Hypothalamus (tissue), 51 donors: ENCODE measurements around the gene PARP3.
"Not testable (repeated sequence)": the region's sequence is repeated elsewhere in the genome, so short reads cannot be mapped to it uniquely, and the experiment has no call there.

Experiments
- DNase-seq, 51 donors: peaks; one replicate each; lab custom pipeline; 2025; lab: John Stamatoyannopoulos, UW

The PARP3 gene

DNA sequence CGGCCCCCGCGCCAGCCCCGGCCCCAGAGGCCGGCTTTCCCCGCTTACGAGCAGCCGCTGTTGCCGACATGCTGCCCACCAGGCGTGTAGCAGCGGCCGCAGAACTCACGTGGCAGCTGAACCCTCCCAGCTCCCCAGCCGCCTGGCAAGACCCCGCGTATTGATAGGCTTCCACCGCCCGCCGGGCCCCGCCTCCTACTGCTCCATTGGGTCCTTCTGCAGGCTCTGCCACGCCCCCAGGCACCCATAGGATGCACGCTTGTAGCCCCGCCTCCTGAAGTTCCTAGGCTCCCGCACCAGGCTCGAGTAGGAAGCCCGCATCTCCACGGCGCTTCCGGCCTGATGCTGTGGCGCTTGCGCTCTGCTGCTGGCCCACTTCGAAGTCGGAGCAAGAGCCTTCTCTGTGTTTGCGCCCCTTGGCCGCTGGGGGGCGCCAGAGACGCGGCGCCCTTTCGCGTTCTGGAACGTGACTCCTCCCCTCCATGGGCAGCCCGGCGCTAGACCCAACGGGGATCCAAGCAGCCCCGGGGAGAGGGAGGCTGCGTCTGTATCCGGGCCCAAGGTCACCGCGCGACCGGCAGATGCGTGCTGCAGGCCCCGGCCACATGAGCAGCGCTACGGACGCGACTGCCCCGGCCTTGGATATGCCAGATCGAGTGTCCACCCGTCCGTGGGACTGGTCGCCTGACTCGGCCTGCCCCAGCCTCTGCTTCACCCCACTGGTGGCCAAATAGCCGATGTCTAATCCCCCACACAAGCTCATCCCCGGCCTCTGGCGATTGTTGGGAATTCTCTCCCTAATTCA lies at the start of gene PARP3, which contains the start of gene RRP9:
Gene PARP3, plus strand, starts transcription at position 566 of the 805 bp plus-strand sequence. CDS start 993 bp downstream, outside the sequence.
Gene RRP9, minus strand, starts transcription at position 107 of the 805 bp plus-strand sequence. Its CDS starts 37 bp downstream, at position 70.
- peak; percentile 68 to 100 (median 99) for DNase-seq

DNA sequence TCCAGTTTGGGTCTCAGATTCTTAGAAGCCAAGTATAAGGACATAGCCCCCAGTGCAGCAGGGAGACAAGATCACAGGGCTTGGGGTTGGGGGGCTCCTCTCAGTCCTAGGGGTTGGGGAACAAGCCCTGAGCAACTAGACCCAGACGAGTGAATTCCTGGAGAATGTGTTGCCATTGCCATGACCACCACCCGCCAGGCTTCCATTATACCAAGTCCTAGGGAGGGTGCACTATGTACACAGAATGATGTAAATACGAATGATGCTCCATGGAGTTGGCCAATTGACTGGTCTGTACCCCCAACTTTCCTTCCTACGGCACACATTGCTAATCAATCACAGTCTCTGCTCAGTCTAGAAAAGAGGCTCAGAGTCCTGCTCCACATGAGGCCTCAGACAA lies 47.8 kb upstream of the PARP3 start:
- no peak for DNase-seq

DNA sequence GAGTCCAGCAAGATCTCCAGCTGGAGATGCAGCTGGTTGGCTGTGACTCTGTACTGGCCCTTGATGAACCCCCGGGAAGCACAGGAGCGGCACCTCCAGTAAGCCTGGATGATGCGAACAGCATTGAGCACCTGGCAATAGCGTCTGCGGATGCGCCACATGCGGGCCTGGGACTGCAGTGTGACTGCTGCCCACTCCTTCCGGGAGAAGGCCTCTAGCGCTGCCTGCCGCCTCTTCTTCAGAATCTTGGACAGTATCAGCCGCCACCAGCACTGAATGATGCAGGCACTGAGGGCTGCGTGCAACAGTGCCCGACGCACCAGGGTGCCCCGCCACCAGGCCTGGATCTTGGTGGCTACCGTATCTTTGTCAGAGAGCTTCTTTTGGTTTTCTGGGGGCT lies 47.2 kb upstream of the PARP3 start:
- no peak for DNase-seq

DNA sequence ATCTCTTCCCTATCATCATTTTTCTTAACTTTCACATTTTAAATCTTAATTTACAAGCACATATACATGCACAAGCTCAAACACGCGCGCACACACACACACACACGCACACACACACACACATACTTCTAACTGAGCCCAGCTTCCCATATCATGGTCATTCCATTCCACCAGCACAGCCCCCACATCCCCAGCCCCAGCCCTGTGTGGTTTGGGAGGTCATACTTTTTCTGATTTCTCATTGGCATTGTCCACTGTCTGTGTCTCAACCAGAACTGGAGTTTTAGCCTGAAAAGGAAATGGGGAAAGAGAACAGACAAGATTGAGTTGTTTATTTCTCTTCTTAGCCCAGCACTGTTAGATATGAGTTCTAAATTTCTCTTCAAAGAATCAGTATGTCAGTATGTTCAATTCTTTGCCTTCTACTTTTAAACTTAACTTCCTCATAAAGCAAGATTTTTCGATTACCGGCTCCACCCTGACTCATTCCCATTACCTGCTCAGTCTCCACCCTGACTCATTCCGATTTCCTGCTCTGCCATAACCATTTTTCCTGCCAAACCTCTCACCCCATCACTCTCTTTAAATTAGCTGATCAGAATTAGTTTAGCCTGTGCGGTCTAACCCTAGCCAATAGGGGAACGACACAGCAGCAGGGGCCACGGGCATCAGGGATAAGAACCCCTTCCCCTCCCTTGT lies 45.4 kb upstream of the PARP3 start:
- DNase-seq = no peak

DNA sequence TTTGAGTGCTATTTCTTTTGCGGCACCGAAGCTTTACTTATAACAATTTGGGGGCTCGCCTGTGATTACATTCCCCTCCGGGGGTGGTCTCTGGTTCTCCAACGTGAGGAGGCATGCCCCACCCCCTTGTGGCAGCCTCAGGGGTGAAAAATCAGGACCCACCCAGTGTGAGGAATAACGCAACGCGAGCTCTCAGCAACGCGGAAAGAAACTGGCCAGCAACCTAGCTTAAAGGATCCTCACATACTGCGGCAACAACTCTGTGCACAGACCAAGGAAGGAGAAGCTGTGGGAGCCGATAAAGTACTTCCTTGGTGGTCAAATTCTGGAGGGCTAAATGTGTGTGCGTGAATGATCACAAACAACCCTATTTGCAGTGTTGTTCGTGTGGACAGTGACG lies 44.8 kb upstream of the PARP3 start:
- no peak for DNase-seq

DNA sequence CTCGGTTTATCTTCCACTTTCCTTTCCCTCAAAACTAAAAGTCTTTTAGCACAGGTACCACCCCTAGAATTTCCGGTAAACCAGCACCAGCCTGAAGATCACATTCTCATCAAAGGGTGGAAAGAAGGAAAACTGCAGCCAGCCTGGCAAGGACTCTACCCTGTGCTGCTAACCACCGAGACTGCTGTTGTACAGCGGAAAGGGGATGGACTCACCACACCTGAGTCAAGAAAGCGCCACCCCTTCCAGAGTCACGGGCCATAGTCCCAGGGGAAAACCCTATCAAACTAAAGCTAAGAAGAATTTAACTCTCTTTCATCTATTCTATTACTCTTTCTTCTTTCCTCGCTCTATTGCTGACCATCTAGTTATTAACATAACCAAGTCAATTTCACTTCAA lies 42.1 kb upstream of the PARP3 start:
- DNase-seq = not testable (repeated sequence)

DNA sequence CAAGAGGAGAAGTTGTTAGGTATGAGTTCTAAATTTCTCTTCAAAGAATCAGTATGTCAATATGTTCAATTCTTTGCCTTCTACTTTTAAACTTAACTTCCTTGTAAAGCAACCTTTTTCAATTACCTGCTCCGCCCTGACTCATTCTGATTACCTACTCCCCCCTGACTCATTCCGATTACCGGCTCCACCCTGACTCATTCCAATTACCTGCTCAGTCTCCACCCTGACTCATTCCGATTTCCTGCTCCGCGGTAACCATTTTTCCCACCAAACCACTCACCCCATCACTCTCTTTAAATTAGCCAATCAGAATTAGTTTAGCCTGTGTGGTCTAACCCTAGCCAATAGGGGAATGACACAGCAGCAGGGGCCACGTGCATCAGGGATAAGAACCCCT lies 39.8 kb upstream of the PARP3 start:
- DNase-seq = not testable (repeated sequence)

DNA sequence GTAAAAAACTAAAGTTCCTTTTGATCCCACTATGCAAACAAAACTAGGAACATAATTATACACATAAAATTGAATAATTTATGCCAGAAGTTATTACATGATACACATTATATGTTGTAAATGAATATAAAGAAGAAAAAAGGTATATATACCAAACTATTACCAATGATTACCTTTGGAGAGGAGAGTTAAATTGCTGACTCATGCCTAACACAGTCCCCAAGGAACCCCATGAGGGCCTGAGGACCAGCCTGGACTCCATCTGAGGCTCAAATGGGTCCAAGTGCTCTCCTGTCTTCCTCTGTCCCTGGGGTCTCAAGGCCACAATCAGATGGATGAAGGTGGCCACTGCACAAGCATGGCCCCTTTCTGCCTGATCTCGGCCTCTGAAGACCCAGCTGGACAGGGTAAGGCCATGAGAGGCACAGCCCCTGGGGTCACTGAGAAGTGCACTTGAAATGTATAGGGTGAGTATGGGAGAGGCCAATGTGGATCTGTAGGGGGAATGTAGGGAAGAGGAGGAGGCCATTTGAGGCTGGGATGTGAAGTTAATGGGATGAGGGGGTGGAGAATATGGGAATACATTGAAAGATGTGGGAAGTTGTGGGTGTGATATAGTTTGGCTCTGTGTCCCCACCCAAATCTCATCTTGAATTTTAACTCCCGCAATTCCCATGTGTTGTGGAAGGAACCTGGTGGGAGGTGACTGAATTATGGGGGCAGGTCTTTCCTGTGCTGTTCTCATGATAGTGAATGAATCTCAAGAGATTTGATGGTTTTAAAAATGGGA lies 37.9 kb upstream of the PARP3 start:
- no peak for DNase-seq

DNA sequence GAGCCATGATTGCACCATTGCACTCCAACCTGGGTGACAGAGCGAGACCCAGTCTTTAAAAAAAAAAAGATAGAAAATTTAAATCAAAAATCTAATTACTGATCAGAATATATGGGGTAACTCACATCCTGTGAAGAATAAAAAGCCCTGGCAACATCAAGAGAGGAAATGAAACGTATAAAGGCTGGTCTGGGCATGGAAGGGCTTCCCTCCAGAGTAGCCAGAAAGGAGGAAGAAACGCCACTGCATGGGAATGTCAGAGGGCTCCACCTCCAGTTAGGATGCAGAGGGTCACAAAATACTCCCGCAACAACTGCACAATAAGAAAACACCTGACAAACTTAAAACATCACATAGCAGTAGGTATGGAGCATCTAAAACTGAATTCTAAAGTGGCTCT lies 34.1 kb upstream of the PARP3 start:
- DNase-seq = no peak

DNA sequence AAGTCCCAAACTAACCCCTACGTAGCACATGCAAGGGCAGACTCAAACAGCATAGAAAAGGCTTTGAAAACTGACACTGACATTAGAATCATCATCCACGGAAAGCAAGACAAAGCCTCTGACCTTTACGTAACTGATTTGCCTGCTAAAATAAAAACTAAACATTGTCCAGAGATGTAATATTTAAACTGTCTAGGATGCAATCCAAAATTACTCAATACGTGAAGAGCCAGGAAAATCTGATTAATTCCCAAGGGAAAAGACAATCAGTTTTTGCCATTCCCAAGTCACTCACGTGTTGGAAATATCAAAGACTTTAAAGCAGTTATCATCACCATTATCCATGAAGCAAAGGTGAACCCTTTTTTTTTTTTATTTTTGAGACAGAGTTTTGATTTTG lies 25.7 kb upstream of the PARP3 start:
- no peak for DNase-seq

DNA sequence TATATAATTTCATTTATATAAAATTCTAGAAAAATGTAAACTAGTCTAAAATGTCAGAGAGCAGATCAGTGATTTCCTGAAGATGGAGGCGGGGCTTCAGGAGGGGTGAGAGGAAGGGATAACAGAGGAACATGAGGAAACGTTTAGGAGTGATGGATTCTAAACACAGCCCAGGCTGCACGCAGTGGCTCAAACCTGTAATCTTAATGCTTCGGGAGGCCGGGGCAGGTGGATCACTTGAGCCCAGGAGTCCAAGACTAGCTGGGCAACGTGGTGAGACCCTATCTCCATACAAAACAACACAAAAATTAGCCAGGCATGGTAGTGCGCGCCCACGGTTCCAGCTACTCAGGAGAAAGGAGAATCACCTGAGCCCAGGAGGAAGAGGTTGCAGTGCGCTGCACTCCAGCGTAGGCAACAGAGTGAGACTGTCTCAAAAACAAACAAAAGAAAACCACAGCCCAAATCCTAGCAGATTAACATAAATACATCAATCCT lies 21.0 kb upstream of the PARP3 start:
- no peak for DNase-seq

DNA sequence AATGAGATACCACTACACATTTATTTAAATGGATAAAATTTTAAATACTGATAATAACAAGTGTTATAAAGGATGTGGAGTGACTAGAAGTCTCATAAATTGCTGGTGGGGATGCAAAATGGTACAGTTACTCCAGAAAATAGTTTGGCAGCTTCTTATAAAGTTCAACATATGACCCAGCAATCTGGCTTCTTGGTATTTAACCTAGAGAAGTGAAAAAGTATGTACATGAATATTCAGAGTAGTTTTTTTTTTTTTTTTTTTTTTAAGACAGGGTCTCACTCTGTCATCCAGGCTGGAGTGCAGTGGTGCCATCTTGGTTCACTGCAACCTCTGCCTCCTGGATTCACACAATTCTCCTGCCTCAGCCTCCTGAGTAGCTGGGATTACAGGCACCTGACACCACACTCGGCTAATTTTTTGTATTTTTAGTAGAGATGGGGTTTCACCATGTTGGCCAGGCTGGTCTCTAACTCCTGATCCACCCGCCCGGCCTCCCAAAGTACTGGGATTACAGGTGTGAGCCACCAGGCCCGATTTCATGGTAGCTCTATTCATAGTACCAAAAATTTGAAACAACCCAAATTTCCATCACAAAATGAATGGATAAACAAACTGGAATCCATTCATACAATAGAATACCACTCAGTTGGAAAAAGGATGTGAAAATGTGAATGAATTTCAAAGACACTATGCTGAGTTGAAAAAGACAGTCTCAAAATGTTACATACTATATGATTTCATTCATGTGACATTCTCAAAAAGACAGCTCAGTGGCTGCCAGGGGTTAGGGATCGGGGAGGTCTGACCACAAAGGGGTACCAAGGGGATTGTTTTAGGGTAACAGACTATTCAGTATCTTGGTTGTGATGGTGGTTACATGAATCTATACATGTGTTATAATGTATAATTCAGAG lies 14.8 kb upstream of the PARP3 start:
- DNase-seq = no peak

DNA sequence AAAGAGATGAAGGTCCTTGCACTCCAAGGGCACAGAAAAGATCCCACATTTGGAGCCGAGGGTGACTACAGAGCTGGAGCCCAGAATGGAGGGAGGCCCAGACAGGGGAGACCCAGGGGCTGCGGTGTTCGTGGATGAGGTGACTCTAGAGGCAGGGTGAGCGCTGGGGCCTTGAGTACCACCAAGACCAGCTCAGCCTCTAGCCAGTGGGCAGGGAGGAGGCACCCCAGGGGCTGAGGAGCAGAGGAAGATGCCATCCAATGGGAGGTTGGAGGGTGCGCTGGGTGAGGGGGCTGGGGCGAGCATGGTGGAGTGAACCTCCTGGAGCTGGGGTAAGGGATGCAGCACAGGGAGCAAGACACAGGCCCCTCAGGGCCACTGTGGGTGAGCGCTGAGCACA lies 13.7 kb upstream of the PARP3 start:
- DNase-seq = no peak

DNA sequence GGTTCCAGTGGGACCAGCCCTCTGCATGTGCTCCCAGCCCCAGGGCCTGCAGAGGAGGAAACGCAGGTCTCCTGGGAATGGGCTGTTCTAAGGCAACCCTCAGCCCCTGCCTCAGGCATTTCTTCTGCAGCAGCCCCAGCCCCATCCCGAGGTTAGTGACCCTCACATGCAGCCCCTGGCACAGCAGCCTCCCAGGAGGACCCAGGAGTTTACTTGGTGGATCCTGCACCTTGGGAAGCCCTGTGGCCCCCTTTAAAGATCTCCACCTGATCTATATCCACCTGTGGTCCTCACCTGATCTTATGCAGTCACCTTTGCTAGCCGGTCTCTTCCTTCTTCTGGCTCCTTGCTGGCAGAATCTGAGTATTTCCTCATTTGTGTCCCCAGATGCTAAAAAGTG lies 13.2 kb upstream of the PARP3 start:
- not testable (repeated sequence) for DNase-seq

DNA sequence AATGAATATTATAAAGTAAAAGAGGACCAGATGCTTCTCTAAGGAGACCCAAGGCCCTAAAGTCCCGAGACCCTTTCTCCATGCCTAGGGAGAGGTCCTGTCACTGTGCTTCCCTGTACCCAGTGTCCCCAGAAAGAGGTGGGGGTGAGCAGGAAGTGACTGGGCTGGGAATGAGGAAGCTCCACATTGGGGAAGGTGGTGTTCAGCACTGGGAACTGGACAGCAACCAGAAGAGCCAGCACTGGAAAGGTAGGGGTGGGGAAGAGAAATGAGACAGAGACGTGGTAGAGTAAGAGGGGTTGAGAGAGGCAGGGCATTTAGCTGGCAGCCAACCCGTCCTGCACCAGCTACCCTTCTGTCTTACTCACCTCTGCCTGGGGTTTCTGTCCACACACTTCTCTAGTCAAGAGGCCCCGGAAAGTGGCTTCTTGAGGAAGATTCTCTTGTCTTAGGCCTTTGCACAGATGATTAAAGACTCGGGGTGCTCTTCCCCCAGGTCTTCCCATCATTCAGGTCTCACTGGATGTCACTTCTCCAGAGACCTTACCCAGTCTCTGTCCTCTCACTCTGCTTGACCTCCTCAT lies 12.7 kb upstream of the PARP3 start:
- no peak for DNase-seq

DNA sequence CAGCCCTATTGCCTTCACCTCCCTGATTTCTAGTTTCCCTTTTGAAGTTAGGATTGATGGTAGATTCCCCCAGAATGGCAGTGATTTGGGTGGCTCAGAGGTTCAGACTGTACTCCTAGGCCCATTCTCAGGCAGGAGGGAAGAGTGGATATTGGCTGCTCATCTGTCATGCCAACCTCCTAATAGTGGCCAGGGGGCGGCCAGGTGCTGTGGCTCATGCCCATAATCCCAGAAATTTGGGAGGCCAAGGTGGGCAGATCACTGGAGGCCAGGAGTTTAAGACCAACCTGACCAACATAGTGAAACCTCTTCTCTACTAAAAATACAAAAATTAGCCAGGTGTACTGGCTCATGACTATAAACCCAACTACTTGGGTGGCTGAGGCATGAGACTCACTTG lies 11.7 kb upstream of the PARP3 start:
- no peak for DNase-seq

DNA sequence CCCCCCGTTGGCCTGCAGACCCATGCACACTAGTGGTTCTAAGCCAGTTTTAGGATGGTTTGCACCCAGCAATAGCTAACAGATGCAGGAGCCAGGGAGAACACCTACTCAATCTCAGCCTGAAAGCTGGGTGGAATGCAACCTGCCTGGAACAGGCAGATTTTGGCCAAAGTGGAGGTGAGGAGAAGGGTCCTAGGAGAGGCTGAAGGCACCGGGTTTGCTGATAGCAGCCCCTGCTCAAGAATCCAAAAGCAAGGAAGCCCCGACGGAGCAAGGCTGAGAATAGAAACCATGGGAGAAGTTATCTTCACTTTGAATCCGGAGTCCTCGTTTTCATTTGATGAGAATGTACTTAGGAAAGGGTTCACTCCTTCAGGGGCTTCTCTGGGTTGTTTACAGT lies 10.4 kb upstream of the PARP3 start:
- no peak for DNase-seq

DNA sequence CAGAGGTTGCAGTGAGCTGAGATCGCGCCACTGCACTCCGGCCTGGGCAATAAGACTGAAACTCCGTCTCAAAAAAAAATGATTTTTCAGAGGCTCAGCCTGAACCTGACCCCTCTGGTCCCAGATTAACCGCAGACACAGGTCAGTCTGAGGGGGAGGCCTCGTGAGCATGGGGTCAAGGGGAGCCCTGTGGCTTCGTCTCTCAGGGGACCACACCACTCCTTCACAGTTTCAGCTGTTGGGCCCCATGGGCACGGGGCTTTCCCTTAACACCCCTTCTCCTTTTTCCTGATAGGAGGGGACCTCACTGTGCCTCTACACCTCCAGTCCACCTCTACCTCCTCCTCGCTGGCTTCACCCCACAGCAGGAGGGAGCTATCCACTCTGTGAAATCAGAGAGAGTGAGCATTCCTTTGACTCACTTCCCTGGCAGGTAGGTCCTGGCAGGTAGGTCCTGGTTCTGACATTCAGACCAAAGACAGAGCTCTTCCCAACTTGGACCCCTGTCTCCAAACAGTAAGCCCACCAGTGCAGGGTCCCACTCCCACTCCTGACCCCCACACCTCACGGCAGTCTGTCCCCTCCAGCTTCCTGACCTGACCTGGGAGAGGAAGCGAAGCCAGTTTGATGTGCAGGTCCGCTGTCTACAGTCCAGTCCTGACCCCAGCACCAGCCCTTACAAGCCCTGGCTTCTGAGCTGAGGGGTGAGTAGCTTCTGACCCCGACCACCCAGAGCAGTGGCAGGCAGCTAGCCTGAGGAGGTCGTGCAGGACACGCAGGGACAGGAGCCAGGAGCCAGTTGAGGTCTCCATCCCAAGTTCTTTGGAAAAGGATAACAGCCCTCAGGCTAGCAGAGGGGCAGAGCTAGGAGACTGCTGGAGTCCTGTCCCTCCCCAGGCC lies 9.4 kb upstream of the PARP3 start:
- no peak for DNase-seq
